HG03378 (cell line): Measurements from ENCODE around the gene SLAMF8.

ENCODE experiments used
- ATAC-seq: cut with Tn5 transposase; IDR thresholded peaks from one replicate; pipeline ENCODE4 v1.9.1; 2021; ENCODE audit warnings: mild to moderate bottlenecking, moderate library complexity; ENCODE audit not compliant: unreplicated experiment

SLAMF8 gene

GRCh38 chr1:159845751-159846629 lies 19.3 kb downstream of the SLAMF8 start:
- no peak for ATAC-seq

- no peak for ATAC-seq
Measured at GRCh38 chr1:159847231-159847630, 20.6 kb downstream of the SLAMF8 start.

- no peak for ATAC-seq
Measured at GRCh38 chr1:159848326-159848725, 21.7 kb downstream of the SLAMF8 start.

GRCh38 chr1:159849626-159850366 lies 23.1 kb downstream of the SLAMF8 start:
- ATAC-seq = no peak

- no peak for ATAC-seq
Measured at GRCh38 chr1:159851407-159851806, 24.7 kb downstream of the SLAMF8 start.

GRCh38 chr1:159853417-159854115 lies 26.9 kb downstream of the SLAMF8 start:
- ATAC-seq = no peak

GRCh38 chr1:159854116-159854692 lies 27.5 kb downstream of the SLAMF8 start:
- peak; percentile 24 for ATAC-seq

GRCh38 chr1:159854693-159855192 lies 28.1 kb downstream of the SLAMF8 start:
- peak; percentile 70 for ATAC-seq

- no peak for ATAC-seq
Measured at GRCh38 chr1:159855709-159856108, 29.0 kb downstream of the SLAMF8 start.

- no peak for ATAC-seq
Measured at GRCh38 chr1:159856576-159856975, 29.9 kb downstream of the SLAMF8 start.

- ATAC-seq = no peak
Measured at GRCh38 chr1:159857889-159858288, 31.2 kb downstream of the SLAMF8 start.

- ATAC-seq = no peak
Measured at GRCh38 chr1:159859767-159860322, 33.2 kb downstream of the SLAMF8 start.

- no peak for ATAC-seq
Measured at GRCh38 chr1:159860456-159860855, 33.8 kb downstream of the SLAMF8 start.

- ATAC-seq = no peak
Measured at GRCh38 chr1:159861218-159861617, 34.5 kb downstream of the SLAMF8 start.

GRCh38 chr1:159862031-159862430 lies 35.4 kb downstream of the SLAMF8 start:
- no peak for ATAC-seq

- no peak for ATAC-seq
Measured at GRCh38 chr1:159862557-159862956, 35.9 kb downstream of the SLAMF8 start, which contains the start of gene VSIG8. TSS of gene VSIG8 (minus strand) at chr1:159862657. CDS start at chr1:159862521, 136 bp downstream.

- ATAC-seq = no peak
Measured at GRCh38 chr1:159864262-159864661, 37.6 kb downstream of the SLAMF8 start.

- ATAC-seq = no peak
Measured at GRCh38 chr1:159866066-159866465, 39.4 kb downstream of the SLAMF8 start.

- ATAC-seq = no peak
Measured at GRCh38 chr1:159866905-159867663, 40.4 kb downstream of the SLAMF8 start.

GRCh38 chr1:159867664-159868026 lies 41.0 kb downstream of the SLAMF8 start:
- ATAC-seq = no peak
